ENCODE results near the gene SPON2.
"Not testable (repeated sequence)": the region's sequence is repeated elsewhere in the genome, so short reads cannot be mapped to it uniquely, and the experiment has no call there.

Gene SPON2

DNA sequence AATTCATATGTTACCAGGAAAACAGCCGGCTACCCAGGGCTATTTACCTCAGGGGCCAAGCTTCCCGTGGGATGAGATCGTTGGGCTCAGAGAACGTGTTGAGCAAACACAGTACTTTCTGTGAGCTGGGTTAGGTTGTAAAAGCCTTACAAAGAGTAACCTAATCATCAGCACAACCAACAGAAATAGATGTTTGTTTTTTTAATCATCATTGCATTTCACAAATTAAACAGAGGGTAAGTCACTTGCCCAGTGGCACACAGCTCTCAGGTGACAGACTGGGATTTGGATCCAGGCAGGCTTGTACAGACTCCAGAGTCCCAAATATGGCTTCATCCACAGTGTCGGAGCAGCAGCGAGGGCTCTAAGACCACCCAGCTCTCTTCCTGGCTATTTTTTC, 20.1 kb downstream of the SPON2 start:
- no peak for DNase-seq (ENCODE audit: low read depth, low spot score)

GRCh38 chr4:1151541-1151940, 20.8 kb downstream of the SPON2 start:
- DNase-seq (ENCODE audit: low read depth, low spot score) = no peak

DNA sequence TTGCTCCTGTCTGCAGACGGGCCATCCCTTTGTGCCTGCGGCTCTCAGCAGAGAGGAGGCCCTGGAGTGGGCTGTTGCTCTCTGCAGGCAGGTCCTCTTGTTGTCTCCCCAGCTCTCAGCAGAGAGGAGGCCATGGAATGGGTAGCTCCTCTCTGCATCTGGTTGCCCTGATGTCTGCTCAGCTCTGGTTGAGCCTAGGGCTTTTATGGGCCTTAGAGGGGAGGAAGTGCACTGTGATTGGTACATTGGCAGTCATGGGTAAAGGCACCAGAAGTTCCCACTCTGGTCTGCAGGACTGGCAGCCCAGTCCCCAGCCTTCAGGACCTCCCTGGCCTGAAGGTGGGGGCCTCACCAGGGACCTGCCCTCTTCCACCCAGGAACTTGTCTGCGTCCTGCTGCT, 21.5 kb downstream of the SPON2 start:
- DNase-seq (ENCODE audit: low read depth, low spot score) = no peak

DNA sequence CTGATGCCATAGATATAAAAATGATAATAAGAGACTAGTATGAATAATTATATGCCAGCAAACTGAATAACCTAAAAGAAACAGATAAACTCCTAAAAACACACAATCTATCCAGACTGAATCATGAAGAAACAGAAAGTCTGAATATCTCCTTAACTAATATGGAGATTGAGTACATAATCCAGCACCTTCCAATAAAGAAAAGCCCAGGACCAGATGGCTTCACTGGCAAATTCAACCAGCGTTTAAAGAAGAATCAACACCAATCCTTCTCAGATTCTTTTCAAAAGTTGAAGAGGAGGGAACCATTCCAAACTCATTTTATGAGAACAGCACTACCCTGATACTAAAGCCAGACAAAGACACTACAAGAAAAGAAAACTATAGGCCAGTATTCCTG, 32.5 kb downstream of the SPON2 start:
- DNase-seq (ENCODE audit: low read depth, low spot score) = no peak

DNA sequence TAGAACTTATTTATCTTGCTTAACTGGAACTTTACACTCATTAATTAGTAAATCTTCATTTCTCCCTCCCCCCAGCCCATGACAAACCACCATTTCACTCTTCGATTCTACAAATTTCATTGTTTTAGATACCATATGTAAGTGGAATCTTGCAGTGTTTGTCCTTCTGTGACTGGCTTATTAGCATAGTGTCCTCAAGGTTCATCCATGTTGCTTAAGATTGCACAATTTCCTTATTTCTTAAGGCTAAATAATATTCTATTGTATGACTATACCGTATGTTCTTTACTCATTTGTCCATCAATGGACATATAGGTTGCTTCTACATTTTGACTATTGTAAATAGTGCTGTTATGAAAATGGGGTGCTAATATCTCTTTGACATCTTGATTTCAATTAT, 34.5 kb downstream of the SPON2 start:
- no peak for DNase-seq (ENCODE audit: low read depth, low spot score)

- DNase-seq (ENCODE audit: low read depth, low spot score) = no peak
Observed at GRCh38 chr4:1137063-1137776, 35.2 kb downstream of the SPON2 start.

DNA sequence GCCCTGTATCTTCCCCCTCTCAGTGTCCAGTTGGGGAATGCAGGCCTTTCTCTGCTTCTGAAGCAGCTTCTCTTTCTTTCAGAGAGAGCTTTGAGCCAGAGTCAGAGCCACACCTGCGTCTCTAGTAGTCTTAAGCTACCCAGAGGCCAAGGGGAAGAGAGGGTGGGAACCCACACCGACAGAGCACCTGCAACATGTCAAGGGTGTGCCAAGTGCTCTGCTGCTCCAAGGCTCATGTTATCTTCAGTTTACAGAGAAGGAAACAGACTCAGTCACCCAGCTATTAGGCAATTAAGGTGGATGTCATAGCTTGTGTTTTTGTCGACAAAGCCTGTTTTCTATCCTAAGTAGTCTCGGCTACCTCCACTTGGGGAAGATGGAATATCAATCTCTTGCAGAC, 36.3 kb downstream of the SPON2 start:
- no peak for DNase-seq (ENCODE audit: low read depth, low spot score)

- DNase-seq (ENCODE audit: low read depth, low spot score) = no peak
Observed at GRCh38 chr4:1133033-1133432, 39.4 kb downstream of the SPON2 start.

DNA sequence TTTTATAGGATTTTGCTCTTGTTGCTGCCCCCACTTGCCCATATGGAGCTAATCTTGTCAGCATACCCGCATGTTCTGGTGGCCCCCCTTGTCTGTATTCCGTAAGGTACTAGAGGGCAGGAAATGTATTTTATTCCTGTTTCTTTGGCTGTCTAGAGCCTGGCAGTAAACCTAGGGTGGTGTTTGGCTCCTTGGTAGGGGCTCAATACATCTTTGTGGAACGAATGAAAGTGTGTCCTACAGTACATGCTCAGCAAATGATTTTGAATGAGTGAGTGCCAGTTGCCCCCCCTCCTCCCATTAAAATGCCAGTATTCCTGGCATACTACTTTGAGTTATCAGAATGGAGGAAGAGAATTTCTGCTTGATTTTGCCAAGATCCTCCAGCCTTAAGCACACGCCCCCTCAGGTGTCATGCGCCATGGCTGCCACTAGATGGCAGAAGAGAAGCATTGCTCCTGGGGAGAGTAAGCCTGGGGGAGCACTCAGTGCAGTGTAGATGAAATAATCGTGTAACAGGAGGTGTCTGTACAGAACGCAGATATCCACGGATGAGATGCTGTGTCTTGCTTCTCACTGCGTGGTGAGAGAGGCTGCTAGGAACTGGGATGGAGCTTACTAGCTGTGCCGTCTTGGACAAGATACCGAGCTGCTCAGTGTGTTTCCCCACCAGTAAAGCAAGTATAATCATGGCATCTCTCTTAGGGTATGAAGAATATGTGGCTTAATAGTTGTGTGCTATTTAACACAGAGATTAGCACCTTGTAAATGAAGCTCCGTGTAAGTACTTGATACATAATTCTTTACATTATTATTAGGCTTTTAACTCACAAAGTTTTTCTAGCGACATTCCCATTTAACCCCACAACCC, 41.8 kb downstream of the SPON2 start:
- DNase-seq (ENCODE audit: low read depth, low spot score) = peak; percentile 81

DNA sequence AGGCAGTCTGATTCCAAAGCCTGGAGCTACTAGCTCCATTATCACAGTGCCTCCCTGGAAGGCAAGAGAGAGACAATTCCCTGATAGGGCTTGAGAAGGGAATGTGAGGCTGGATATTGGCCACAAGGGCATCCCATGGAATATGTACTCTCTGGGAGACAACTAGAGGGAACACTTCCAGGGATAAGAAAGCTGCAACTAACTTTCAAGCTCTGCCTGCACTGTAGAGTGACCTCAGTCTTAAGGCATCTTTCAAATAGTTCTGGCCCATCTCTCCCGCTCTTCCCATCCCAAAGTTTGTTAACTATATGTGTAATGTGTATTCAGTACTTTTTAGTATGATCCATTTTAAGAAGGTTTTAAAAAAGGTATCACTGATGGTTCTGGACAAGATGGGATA, 45.9 kb downstream of the SPON2 start:
- DNase-seq (ENCODE audit: low read depth, low spot score) = no peak

GRCh38 chr4:1125466-1125865, 46.9 kb downstream of the SPON2 start:
- DNase-seq (ENCODE audit: low read depth, low spot score) = not testable (repeated sequence)

GRCh38 chr4:1124818-1125217, 47.6 kb downstream of the SPON2 start:
- no peak for DNase-seq (ENCODE audit: low read depth, low spot score)

GRCh38 chr4:1122505-1122904, 49.9 kb downstream of the SPON2 start:
- no peak for DNase-seq (ENCODE audit: low read depth, low spot score)
